ENCODE results near the gene DNAJC24. TPM values are rescaled to one million over a fixed set of nuclear protein-coding genes. Genes with fewer than 3 reads are reported as not detected.

Gene DNAJC24
- polyA plus RNA-seq, 1 donor from 2014 or later, result 47.3 TPM

DNA sequence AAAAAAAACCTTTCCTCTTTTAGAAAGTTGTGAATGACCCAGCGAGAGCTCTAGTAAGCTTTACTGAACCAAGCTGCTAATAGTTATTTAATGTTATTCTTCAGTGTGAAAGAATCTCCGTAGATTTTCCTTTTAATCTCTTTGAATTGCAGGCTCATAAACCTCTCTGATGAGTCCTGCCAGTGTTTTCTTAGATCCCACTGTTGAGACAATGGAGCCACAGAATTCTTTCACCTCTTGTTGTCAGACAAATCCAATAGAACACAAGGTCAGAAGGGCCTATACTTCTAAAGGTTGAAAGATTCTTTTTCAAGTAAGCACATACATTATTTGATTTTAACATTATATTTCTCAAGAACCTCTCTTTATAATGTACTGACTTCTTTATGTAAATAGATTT is 52.2 kb downstream of the DNAJC24 start:
- Histone ChIP-seq H3K9me3 (ENCODE audit: low read length) (no peaks in the 10 kb centered on the region), H3K79me2 (replicated peaks; ENCODE audit: insufficient read depth, low read length) (no peaks in the 10 kb centered on the region), H3K9me2 (ENCODE audit: insufficient read depth, low read length) (no peaks in the 10 kb centered on the region), H3K36me3 (ENCODE audit: insufficient read depth, low read length) (no peaks in the 10 kb centered on the region), H3K27me3 (ENCODE audit: insufficient read depth, low read depth, low read length) (no peaks in the 10 kb centered on the region), H3K4me3 (ENCODE audit: low read length) (no peak overlapping the region), H3K27ac (ENCODE audit: low read length) (no peak overlapping the region), H2AFZ (ENCODE audit: low read depth, low read length) (no peak overlapping the region), H3F3A (ENCODE audit: insufficient read depth, low read length, poor library complexity, severe bottlenecking) (no peaks in the 10 kb centered on the region), H3K9ac (ENCODE audit: low read length) (no peak overlapping the region), H3K4me2 (ENCODE audit: low read length) (no peak overlapping the region), H4K20me1 (ENCODE audit: insufficient read depth) (no peaks in the 10 kb centered on the region)
- no peak for TF ChIP-seq POLR2AphosphoS5 (IDR thresholded peaks at IDR 0.05)
- no peak for TF ChIP-seq SMC3 (conservative IDR thresholded peaks at IDR 0.05; ENCODE audit: poor library complexity)
- TF ChIP-seq RAD21 (conservative IDR thresholded peaks at IDR 0.05), result no peak
- TF ChIP-seq, protein P1, sequence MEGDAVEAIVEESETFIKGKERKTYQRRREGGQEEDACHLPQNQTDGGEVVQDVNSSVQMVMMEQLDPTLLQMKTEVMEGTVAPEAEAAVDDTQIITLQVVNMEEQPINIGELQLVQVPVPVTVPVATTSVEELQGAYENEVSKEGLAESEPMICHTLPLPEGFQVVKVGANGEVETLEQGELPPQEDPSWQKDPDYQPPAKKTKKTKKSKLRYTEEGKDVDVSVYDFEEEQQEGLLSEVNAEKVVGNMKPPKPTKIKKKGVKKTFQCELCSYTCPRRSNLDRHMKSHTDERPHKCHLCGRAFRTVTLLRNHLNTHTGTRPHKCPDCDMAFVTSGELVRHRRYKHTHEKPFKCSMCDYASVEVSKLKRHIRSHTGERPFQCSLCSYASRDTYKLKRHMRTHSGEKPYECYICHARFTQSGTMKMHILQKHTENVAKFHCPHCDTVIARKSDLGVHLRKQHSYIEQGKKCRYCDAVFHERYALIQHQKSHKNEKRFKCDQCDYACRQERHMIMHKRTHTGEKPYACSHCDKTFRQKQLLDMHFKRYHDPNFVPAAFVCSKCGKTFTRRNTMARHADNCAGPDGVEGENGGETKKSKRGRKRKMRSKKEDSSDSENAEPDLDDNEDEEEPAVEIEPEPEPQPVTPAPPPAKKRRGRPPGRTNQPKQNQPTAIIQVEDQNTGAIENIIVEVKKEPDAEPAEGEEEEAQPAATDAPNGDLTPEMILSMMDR (IDR thresholded peaks at IDR 0.05; ENCODE audit: poor library complexity, severe bottlenecking), result no peak
- no peak for TF ChIP-seq MXI1 (conservative IDR thresholded peaks at IDR 0.05; ENCODE audit: poor library complexity, severe bottlenecking)
- TF ChIP-seq EZH2 (IDR thresholded peaks at IDR 0.05; ENCODE audit: borderline replicate concordance, insufficient read depth, low read length, poor library complexity, severe bottlenecking), result no peak
- TF ChIP-seq EP300 (conservative IDR thresholded peaks at IDR 0.05; ENCODE audit: poor library complexity, severe bottlenecking), result no peak
- no peak for TF ChIP-seq TAF1 (IDR thresholded peaks at IDR 0.05; ENCODE audit: low read depth)
- TF ChIP-seq, protein P2, sequence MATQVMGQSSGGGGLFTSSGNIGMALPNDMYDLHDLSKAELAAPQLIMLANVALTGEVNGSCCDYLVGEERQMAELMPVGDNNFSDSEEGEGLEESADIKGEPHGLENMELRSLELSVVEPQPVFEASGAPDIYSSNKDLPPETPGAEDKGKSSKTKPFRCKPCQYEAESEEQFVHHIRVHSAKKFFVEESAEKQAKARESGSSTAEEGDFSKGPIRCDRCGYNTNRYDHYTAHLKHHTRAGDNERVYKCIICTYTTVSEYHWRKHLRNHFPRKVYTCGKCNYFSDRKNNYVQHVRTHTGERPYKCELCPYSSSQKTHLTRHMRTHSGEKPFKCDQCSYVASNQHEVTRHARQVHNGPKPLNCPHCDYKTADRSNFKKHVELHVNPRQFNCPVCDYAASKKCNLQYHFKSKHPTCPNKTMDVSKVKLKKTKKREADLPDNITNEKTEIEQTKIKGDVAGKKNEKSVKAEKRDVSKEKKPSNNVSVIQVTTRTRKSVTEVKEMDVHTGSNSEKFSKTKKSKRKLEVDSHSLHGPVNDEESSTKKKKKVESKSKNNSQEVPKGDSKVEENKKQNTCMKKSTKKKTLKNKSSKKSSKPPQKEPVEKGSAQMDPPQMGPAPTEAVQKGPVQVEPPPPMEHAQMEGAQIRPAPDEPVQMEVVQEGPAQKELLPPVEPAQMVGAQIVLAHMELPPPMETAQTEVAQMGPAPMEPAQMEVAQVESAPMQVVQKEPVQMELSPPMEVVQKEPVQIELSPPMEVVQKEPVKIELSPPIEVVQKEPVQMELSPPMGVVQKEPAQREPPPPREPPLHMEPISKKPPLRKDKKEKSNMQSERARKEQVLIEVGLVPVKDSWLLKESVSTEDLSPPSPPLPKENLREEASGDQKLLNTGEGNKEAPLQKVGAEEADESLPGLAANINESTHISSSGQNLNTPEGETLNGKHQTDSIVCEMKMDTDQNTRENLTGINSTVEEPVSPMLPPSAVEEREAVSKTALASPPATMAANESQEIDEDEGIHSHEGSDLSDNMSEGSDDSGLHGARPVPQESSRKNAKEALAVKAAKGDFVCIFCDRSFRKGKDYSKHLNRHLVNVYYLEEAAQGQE (IDR thresholded peaks at IDR 0.05; ENCODE audit: borderline replicate concordance), result no peak

DNA sequence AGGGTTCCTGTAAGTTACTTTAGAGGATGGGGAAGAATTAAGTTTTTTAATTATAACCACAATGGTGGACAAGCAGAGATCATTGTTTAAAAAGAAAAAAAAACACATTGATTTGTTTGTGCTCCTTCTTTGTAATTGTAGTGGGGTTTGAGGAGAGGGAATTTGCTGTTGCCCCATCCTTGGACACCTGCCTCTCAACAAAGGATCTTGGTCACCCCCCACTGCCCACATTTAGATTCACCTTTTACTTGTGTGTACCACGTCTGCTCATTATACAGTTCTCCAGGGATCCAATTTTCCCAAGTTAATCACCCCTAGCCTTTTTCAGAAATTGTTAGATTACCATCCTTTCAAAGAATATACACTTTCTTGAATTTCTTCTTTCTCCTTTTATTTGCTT is 53.0 kb downstream of the DNAJC24 start:
- TF ChIP-seq RAD21 (conservative IDR thresholded peaks at IDR 0.05) (no peak), POLR2AphosphoS5 (IDR thresholded peaks at IDR 0.05) (no peak)
- H3K9me3 ChIP-seq (ENCODE audit: low read length), result no peaks in the 10 kb centered on the region
- no peaks in the 10 kb centered on the region for H3K27me3 ChIP-seq (ENCODE audit: insufficient read depth, low read depth, low read length)
- H2AFZ ChIP-seq (ENCODE audit: low read depth, low read length), result no peak overlapping the region
- H4K20me1 ChIP-seq (ENCODE audit: insufficient read depth), result no peaks in the 10 kb centered on the region
- no peak overlapping the region for H3K4me3 ChIP-seq (ENCODE audit: low read length)
- H3K4me2 ChIP-seq (ENCODE audit: low read length), result no peak overlapping the region
- H3K27ac ChIP-seq (ENCODE audit: low read length), result no peak overlapping the region
- H3K36me3 ChIP-seq (ENCODE audit: insufficient read depth, low read length), result no peaks in the 10 kb centered on the region
- no peaks in the 10 kb centered on the region for H3K79me2 ChIP-seq (replicated peaks; ENCODE audit: insufficient read depth, low read length)
- no peaks in the 10 kb centered on the region for H3K9me2 ChIP-seq (ENCODE audit: insufficient read depth, low read length)
- no peaks in the 10 kb centered on the region for H3F3A ChIP-seq (ENCODE audit: insufficient read depth, low read length, poor library complexity, severe bottlenecking)
- no peak overlapping the region for H3K9ac ChIP-seq (ENCODE audit: low read length)

DNA sequence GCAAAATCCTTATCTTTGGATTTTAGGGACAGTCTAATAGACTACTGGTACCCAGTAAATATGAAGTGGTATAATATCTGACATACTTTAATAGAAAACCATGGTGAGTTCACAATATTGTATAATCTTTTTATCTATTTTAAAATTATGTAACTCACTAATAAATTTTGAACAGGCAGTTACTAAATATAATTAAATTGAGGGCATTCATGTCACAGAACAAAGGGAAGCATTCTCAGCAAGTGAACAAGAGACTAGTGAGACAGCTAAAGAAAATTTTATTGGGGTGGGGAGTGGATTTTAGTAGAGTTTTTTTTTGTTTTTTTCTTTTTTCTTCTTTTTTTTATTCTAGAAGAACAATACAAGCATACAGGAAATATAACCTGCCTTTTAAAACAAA is 55.0 kb downstream of the DNAJC24 start:
- no peaks in the 10 kb centered on the region for H4K20me1 ChIP-seq (ENCODE audit: insufficient read depth)
- H3F3A ChIP-seq (ENCODE audit: insufficient read depth, low read length, poor library complexity, severe bottlenecking), result no peaks in the 10 kb centered on the region
- H3K9ac ChIP-seq (ENCODE audit: low read length), result no peak overlapping the region
- no peaks in the 10 kb centered on the region for H3K79me2 ChIP-seq (replicated peaks; ENCODE audit: insufficient read depth, low read length)
- TF ChIP-seq, protein P2 (IDR thresholded peaks at IDR 0.05; ENCODE audit: borderline replicate concordance), result no peak
- TF ChIP-seq, protein P1 (IDR thresholded peaks at IDR 0.05; ENCODE audit: poor library complexity, severe bottlenecking), result no peak
- no peak for TF ChIP-seq EZH2 (IDR thresholded peaks at IDR 0.05; ENCODE audit: borderline replicate concordance, insufficient read depth, low read length, poor library complexity, severe bottlenecking)
- no peak for TF ChIP-seq MXI1 (conservative IDR thresholded peaks at IDR 0.05; ENCODE audit: poor library complexity, severe bottlenecking)
- TF ChIP-seq TAF1 (IDR thresholded peaks at IDR 0.05; ENCODE audit: low read depth), result no peak
- TF ChIP-seq POLR2AphosphoS5 (IDR thresholded peaks at IDR 0.05), result no peak
- no peaks in the 10 kb centered on the region for H3K9me3 ChIP-seq (ENCODE audit: low read length)
- H2AFZ ChIP-seq (ENCODE audit: low read depth, low read length), result no peak overlapping the region
- no peaks in the 10 kb centered on the region for H3K9me2 ChIP-seq (ENCODE audit: insufficient read depth, low read length)
- H3K36me3 ChIP-seq (ENCODE audit: insufficient read depth, low read length), result no peaks in the 10 kb centered on the region
- H3K4me2 ChIP-seq (ENCODE audit: low read length), result no peak overlapping the region
- no peak overlapping the region for H3K4me3 ChIP-seq (ENCODE audit: low read length)
- H3K27me3 ChIP-seq (ENCODE audit: insufficient read depth, low read depth, low read length), result no peaks in the 10 kb centered on the region
- no peak overlapping the region for H3K27ac ChIP-seq (ENCODE audit: low read length)
